Karpas-422 (cell line): ENCODE data around the gene JOSD2. TPM values are rescaled to one million over a fixed set of nuclear protein-coding genes. Genes with fewer than 3 reads are reported as not detected.

Experiments
- DNase-seq: peaks from one replicate; pipeline ENCODE4 v3.0.0-alpha.2; 2015
- H2AFZ ChIP-seq: fragments of 200-600 bp; sonication (generic); 2 replicates; pipeline ENCODE4 v1.6.1; 2014; ENCODE audit warnings: antibody characterized with exemption, low read length, mixed read lengths
- H3K27ac ChIP-seq: fragments of 200-600 bp; sonication (generic); 2 replicates; pipeline ENCODE4 v1.5.1; 2014; ENCODE audit warnings: mild to moderate bottlenecking, low read length, moderate library complexity
- H3K27me3 ChIP-seq: fragments of 200-600 bp; sonication (generic); 2 replicates; pipeline ENCODE4 v1.6.1; 2014; ENCODE audit warnings: low read length, mixed read lengths
- H3K36me3 ChIP-seq: fragments of 200-600 bp; sonication (generic); 2 replicates; pipeline ENCODE4 v1.6.1; 2014; ENCODE audit warnings: low read length, mixed read lengths; ENCODE audit not compliant: insufficient read depth
- H3K4me1 ChIP-seq: fragments of 200-600 bp; sonication (generic); 2 replicates; pipeline ENCODE4 v1.6.1; 2014; ENCODE audit warnings: mild to moderate bottlenecking, low read length, mixed read lengths
- H3K4me2 ChIP-seq: fragments of 200-600 bp; sonication (generic); 2 replicates; pipeline ENCODE4 v1.6.1; 2014; ENCODE audit warnings: low read length, low read depth, mild to moderate bottlenecking; ENCODE audit not compliant: poor library complexity, severe bottlenecking
- H3K4me3 ChIP-seq: fragments of 200-600 bp; sonication (generic); 2 replicates; pipeline ENCODE4 v1.5.1; 2014; ENCODE audit warnings: mild to moderate bottlenecking, antibody characterized with exemption, low read length, mixed read lengths
- H3K79me2 ChIP-seq: fragments of 200-600 bp; sonication (generic); 2 replicates; pipeline ENCODE4 v1.6.1; 2014; ENCODE audit warnings: mild to moderate bottlenecking, low read length, mixed read lengths
- H3K9ac ChIP-seq: fragments of 200-600 bp; sonication (generic); 2 replicates; pipeline ENCODE4 v1.6.0; 2014; ENCODE audit warnings: low read length
- H3K9me2 ChIP-seq: fragments of 200-600 bp; sonication (generic), shearing (Covaris generic); replicated peaks from 2 replicates; pipeline ENCODE4 v1.6.0; 2014; ENCODE audit warnings: mild to moderate bottlenecking, low read length, moderate library complexity; ENCODE audit not compliant: insufficient read depth
- H3K9me3 ChIP-seq: fragments of 300-700, 200-600 bp; sonication (generic); 2 replicates; pipeline ENCODE4 v1.6.1; 2014; ENCODE audit warnings: low read length, mixed read lengths
- H4K20me1 ChIP-seq: fragments of 200-600 bp; sonication (generic); 2 replicates; pipeline ENCODE4 v1.6.1; 2014; ENCODE audit warnings: mild to moderate bottlenecking, antibody characterized with exemption, low read length, low read depth; ENCODE audit not compliant: insufficient read depth
- total RNA-seq: library from RNA; depleted of rRNA; stranded (reverse); fragments of >200 nt; shearing (Covaris generic); gene quantifications from 2 replicates; pipeline ENCODE4 v1.2.3, GENCODE V29; 2014; ENCODE audit warnings: low replicate concordance

Gene JOSD2
- total RNA-seq, 1 experiment from 2014 or later = 15.8 TPM

- peak; percentile 57 for DNase-seq
- Histone ChIP-seq H3K9me3 (no peaks in the 10 kb centered on the region; the same call in 1 of the 2 replicates), H3K27me3 (no peaks in the 10 kb centered on the region), H2AFZ (no peak within 1 kb of the TSS), H3K36me3 (no peaks in the 10 kb centered on the region), H3K4me1 (peaks cover 16% of the 10 kb centered on the region), H3K9me2 (no peaks in the 10 kb centered on the region), H3K9ac (no peak within 1 kb of the TSS), H4K20me1 (no peaks in the 10 kb centered on the region), H3K79me2 (no peaks in the 10 kb centered on the region; the same call in 1 of the 2 replicates), H3K27ac (no peak within 1 kb of the TSS), H3K4me2 (no peak within 1 kb of the TSS), H3K4me3 (no peak within 1 kb of the TSS)
Observed at GRCh38 chr19:50513746-50514345, 2.9 kb upstream of the JOSD2 start, which contains the start of gene ASPDH. ASPDH (minus strand) TSS chr19:50513913; CDS start chr19:50513823, 90 bp downstream.

- Histone ChIP-seq H3K9me3 (no peaks in the 10 kb centered on the region; the same call in 1 of the 2 replicates), H3K9me2 (no peaks in the 10 kb centered on the region), H3K36me3 (no peaks in the 10 kb centered on the region), H3K79me2 (no peaks in the 10 kb centered on the region; the same call in 1 of the 2 replicates), H3K4me3 (no peak overlapping the region), H4K20me1 (no peaks in the 10 kb centered on the region), H3K27me3 (no peaks in the 10 kb centered on the region), H2AFZ (no peak overlapping the region), H3K4me2 (no peak overlapping the region), H3K9ac (no peak overlapping the region), H3K27ac (no peak overlapping the region), H3K4me1 (peaks cover 16% of the 10 kb centered on the region)
- no peak for DNase-seq
Observed at GRCh38 chr19:50512999-50513745, 2.2 kb upstream of the JOSD2 start.

DNA sequence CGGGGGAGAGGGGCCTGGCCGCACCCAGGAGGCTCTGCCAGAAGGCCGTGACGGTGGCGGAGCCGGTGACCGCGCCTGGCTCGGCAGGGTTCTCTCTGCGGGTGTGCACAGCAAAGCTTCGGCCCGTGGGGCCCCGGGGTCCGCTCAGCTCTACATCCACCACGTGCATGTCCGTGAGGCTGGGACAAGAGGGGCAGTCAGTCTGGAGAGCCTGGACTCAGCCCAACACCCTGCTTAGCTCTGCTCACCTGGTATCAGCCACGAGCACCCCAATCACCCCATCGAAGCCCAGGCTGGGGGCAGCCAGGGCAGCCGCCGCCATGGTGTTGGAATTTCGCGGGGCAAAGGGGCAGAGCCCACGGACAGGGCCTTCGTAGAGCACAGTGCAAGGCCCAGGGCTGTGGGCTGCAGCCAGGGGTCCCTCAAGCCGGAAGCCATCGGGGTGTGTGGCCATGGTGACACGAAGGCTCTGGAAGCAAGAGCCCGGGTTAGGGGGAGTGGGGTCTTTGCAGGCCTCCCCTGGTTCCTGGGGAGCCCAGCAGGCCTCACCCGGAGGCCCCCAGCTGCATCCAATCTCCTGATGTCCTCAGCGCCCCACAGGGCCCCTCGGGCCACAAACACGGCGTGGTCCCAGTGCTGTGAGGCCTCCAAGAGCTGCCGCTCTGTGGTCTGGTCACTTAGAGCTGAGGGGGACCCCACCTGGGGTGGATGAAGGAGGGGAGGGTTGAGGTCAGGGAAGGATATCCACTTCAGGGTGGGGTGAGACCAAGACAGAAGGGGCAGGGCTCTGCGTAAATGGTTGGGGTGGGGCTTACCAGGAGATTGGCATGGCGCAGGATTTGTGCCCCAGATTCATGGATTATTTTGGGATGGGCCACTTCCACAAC is 1.4 kb upstream of the JOSD2 start:
- no peak for DNase-seq
- Histone ChIP-seq H3K36me3 (no peaks in the 10 kb centered on the region), H3K9me2 (no peaks in the 10 kb centered on the region), H2AFZ (no peak overlapping the region), H3K27ac (no peak overlapping the region), H3K9ac (peak overlapping the region; percentile 72), H3K79me2 (no peaks in the 10 kb centered on the region; the same call in 1 of the 2 replicates), H3K9me3 (no peaks in the 10 kb centered on the region), H3K4me2 (peak overlapping the region; percentile 65), H3K4me3 (peak overlapping the region; percentile 77), H3K4me1 (peaks cover 16% of the 10 kb centered on the region), H3K27me3 (no peaks in the 10 kb centered on the region), H4K20me1 (no peaks in the 10 kb centered on the region)

DNA sequence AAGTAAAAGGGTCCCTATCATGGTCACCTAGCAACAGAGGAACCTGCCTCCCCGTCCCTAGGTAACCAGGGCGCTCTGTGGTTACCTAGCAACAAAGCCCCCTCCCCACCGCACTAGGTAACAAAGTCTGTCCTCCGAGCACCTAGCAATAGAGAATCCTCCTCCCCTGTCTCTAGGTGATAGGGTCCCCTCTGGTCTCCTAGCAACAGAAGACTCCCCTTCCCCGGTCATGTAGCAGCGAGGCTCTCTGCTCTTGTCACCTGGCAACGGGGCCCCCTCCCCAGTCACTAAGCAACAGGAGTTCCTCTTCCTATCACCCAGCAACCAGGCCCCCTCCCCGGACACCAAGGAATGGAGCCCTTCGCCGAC is 307 bp downstream of the JOSD2 start:
- Histone ChIP-seq H3K9me3 (no peaks in the 10 kb centered on the region), H2AFZ (peak overlapping the region; percentile 66), H3K9me2 (no peaks in the 10 kb centered on the region), H3K4me1 (peaks cover 16% of the 10 kb centered on the region), H3K79me2 (no peaks in the 10 kb centered on the region; the same call in 1 of the 2 replicates), H3K27ac (peak overlapping the region; percentile 12; the same call in 1 of the 2 replicates), H3K36me3 (no peaks in the 10 kb centered on the region), H3K4me3 (peak overlapping the region; percentile 77), H3K4me2 (peak overlapping the region; percentile 78), H4K20me1 (no peaks in the 10 kb centered on the region), H3K9ac (peak overlapping the region; percentile 78), H3K27me3 (no peaks in the 10 kb centered on the region)
- no peak for DNase-seq

GRCh38 chr19:50510121-50510670 is 795 bp downstream of the JOSD2 start:
- Histone ChIP-seq H3K4me3 (peak overlapping the region; percentile 77), H3K9ac (peak overlapping the region; percentile 78), H3K36me3 (no peaks in the 10 kb centered on the region), H2AFZ (no peak overlapping the region), H3K4me2 (peak overlapping the region; percentile 78), H3K27me3 (no peaks in the 10 kb centered on the region), H3K9me3 (no peaks in the 10 kb centered on the region), H3K4me1 (peaks cover 16% of the 10 kb centered on the region), H4K20me1 (no peaks in the 10 kb centered on the region), H3K79me2 (no peaks in the 10 kb centered on the region; the same call in 1 of the 2 replicates), H3K9me2 (no peaks in the 10 kb centered on the region), H3K27ac (no peak overlapping the region; the same call in 1 of the 2 replicates)
- no peak for DNase-seq

- Histone ChIP-seq H3K36me3 (no peaks in the 10 kb centered on the region), H3K27ac (no peak overlapping the region), H3K4me3 (no peak overlapping the region), H3K9me2 (no peaks in the 10 kb centered on the region), H4K20me1 (no peaks in the 10 kb centered on the region), H3K27me3 (no peaks in the 10 kb centered on the region), H3K9me3 (no peaks in the 10 kb centered on the region), H3K4me2 (no peak overlapping the region), H3K4me1 (peaks cover 16% of the 10 kb centered on the region), H2AFZ (no peak overlapping the region), H3K9ac (no peak overlapping the region), H3K79me2 (no peaks in the 10 kb centered on the region; the same call in 1 of the 2 replicates)
- DNase-seq = no peak
Observed at GRCh38 chr19:50509366-50509765, 1.6 kb downstream of the JOSD2 start.

GRCh38 chr19:50508843-50509190 is 2.2 kb downstream of the JOSD2 start:
- Histone ChIP-seq H2AFZ (no peak overlapping the region), H3K9me3 (no peaks in the 10 kb centered on the region), H3K27ac (no peak overlapping the region), H4K20me1 (no peaks in the 10 kb centered on the region), H3K4me3 (no peak overlapping the region), H3K9ac (no peak overlapping the region; the same call in 1 of the 2 replicates), H3K9me2 (no peaks in the 10 kb centered on the region), H3K4me2 (no peak overlapping the region), H3K27me3 (no peaks in the 10 kb centered on the region), H3K36me3 (no peaks in the 10 kb centered on the region), H3K4me1 (peaks cover 16% of the 10 kb centered on the region), H3K79me2 (no peaks in the 10 kb centered on the region; the same call in 1 of the 2 replicates)
- DNase-seq = no peak
